HepG2 (cell line): ENCODE measurements around the gene VRK1. TPM values are rescaled to one million over a fixed set of nuclear protein-coding genes. Genes with fewer than 3 reads are reported as not detected.

Experiments
- ATAC-seq: fragments of 200-7000 bp; cut with Tn5 transposase; 3 replicates; pipeline ENCODE4 v1.9.1; 2020; ENCODE audit warnings: mild to moderate bottlenecking, moderate library complexity
- BruUV-seq: library from RNA; stranded (reverse); fragments of 400-500 nt; replicated peaks from 2 replicates; lab custom pipeline; 2021; lab: Mats Ljungman, UMichigan
- CTCF ChIA-PET: fragments of 300-600 bp; formaldehyde crosslinking; extraction: SDS; loops from one replicate; lab custom pipeline; 2021; ENCODE audit warnings: low total read pairs, inconsistent platforms, low intra/inter-chr PET ratio; lab: Yijun Ruan, JAX
- POLR2A ChIA-PET: fragments of 350-600 bp; sonication (Branson Sonifier 250); formaldehyde crosslinking; loops from one replicate; lab custom pipeline; 2020; ENCODE audit warnings: antibody characterized with exemption, inconsistent platforms; lab: Yijun Ruan, JAX
- DNase-seq: peaks from one replicate; pipeline ENCODE4 v3.0.0-alpha.2; 2015; ENCODE audit warnings: low spot score
- FAIRE-seq: peaks from 3 replicates; lab custom pipeline; 2011; peaks lifted over from hg19 to GRCh38; lab: Jason Lieb, UNC
- H2AFZ ChIP-seq: one replicate; pipeline ENCODE4 v1.6.1; 2011; ENCODE audit warnings: low read length, inconsistent platforms
- H3K27ac ChIP-seq: fragments of 300-600 bp; 3 replicates; pipeline ENCODE4 v1.8.0; 2011; ENCODE audit warnings: mixed run types, mild to moderate bottlenecking, mixed read lengths, low read length, inconsistent platforms; ENCODE audit not compliant: insufficient read depth; ENCODE audit errors: extremely low read length
- H3K27me3 ChIP-seq, 2 experiments: fragments of 200-600 bp in 1 of 2; 2 replicates in 1 of 2; 3 replicates in 1 of 2; pipeline versions ENCODE4 v1.6.0 to v1.8.0; 2011; ENCODE audit warnings: low read length in 2 of 2, mild to moderate bottlenecking in 2 of 2, moderate library complexity in 2 of 2, inconsistent platforms in 1 of 2; ENCODE audit not compliant: insufficient read depth in 2 of 2, control insufficient read depth in 1 of 2
- H3K36me3 ChIP-seq, 2 experiments: fragments of 200-600 bp in 1 of 2; replicated peaks in 1 of 2; 2 replicates in 1 of 2; 3 replicates in 1 of 2; pipeline versions ENCODE4 v1.5.1 to v1.8.0; 2011; ENCODE audit warnings: low read length in 2 of 2, inconsistent platforms in 1 of 2; ENCODE audit not compliant: insufficient read depth in 2 of 2, control insufficient read depth in 1 of 2
- H3K4me1 ChIP-seq: 2 replicates; pipeline ENCODE4 v1.5.1; 2012; ENCODE audit warnings: low read length, inconsistent platforms; ENCODE audit not compliant: insufficient read depth
- H3K4me2 ChIP-seq: 2 replicates; pipeline ENCODE4 v1.6.0; 2011; ENCODE audit warnings: low read depth, low read length, inconsistent platforms
- H3K4me3 ChIP-seq, 3 experiments: fragments of 200-600 bp in 1 of 3; sonication (generic), shearing (Covaris generic) in 1 of 3; replicated peaks in 1 of 3; 2 replicates each; pipeline ENCODE4 v1.5.1; 2011 to 2016; ENCODE audit warnings: low read length in 3 of 3, inconsistent platforms in 2 of 3, low read depth in 2 of 3, mild to moderate bottlenecking in 2 of 3, control low read depth in 1 of 3, mixed read lengths in 1 of 3; ENCODE audit not compliant: insufficient read depth in 1 of 3
- H3K79me2 ChIP-seq: one replicate; pipeline ENCODE4 v1.6.1; 2011; ENCODE audit warnings: low read length, inconsistent platforms; ENCODE audit not compliant: insufficient read depth
- H3K9ac ChIP-seq: 2 replicates; pipeline ENCODE4 v1.6.0; 2011; ENCODE audit warnings: mild to moderate bottlenecking, low read depth, low read length, inconsistent platforms; ENCODE audit not compliant: insufficient read depth
- H3K9me3 ChIP-seq: 2 replicates; pipeline ENCODE4 v1.5.1; 2012; ENCODE audit warnings: mild to moderate bottlenecking, low read length
- H4K20me1 ChIP-seq: 2 replicates; pipeline ENCODE4 v1.6.0; 2011; ENCODE audit warnings: inconsistent platforms, mild to moderate bottlenecking, low read length, moderate library complexity; ENCODE audit not compliant: insufficient read depth
- BRD4 ChIP-seq: sonication (generic); formaldehyde crosslinking; IDR thresholded peaks from 2 replicates; pipeline ENCODE4 v1.4.0; 2020; ENCODE audit warnings: missing genetic modification reagents
- FOXK1 ChIP-seq: sonication (generic); formaldehyde crosslinking; IDR thresholded peaks from 2 replicates; pipeline ENCODE4 v1.4.0; 2020; ENCODE audit warnings: low read depth, missing genetic modification reagents, borderline replicate concordance
- MAZ ChIP-seq, 2 experiments: sonication (generic) in 1 of 2; formaldehyde crosslinking in 1 of 2; IDR thresholded peaks; 2 replicates each; pipeline versions ENCODE4 v1.5.0 to v1.6.1; 2012 to 2020; ENCODE audit warnings: low read depth in 2 of 2, mild to moderate bottlenecking in 2 of 2, borderline replicate concordance in 1 of 2, improper control_type of control experiment in 1 of 2, low read length in 1 of 2, missing genetic modification reagents in 1 of 2, moderate library complexity in 1 of 2
- MED8 ChIP-seq: sonication (generic); formaldehyde crosslinking; IDR thresholded peaks from 2 replicates; pipeline ENCODE4 v1.8.1; 2023; ENCODE audit warnings: mild to moderate bottlenecking, missing genetic modification reagents; ENCODE audit not compliant: insufficient replicate concordance
- RFX3 ChIP-seq: IDR thresholded peaks from 2 replicates; pipeline ENCODE4 v1.6.1; 2016; ENCODE audit warnings: missing biosample characterization, missing genetic modification reagents
- RXRB ChIP-seq: IDR thresholded peaks from 2 replicates; pipeline ENCODE4 v1.6.1; 2016; ENCODE audit warnings: borderline replicate concordance, missing genetic modification reagents, missing compliant biosample characterization
- U2AF1 ChIP-seq: fragments of 200-400 bp; formaldehyde crosslinking; optimal IDR thresholded peaks from 2 replicates; pipeline ENCODE3; 2017; ENCODE audit warnings: mild to moderate bottlenecking, low read depth, low read length
- ZBTB7B ChIP-seq: sonication (generic); formaldehyde crosslinking; IDR thresholded peaks from 2 replicates; pipeline ENCODE4 v1.4.0; 2020; ENCODE audit warnings: missing genetic modification reagents
- ZNF264 ChIP-seq: sonication (generic); formaldehyde crosslinking; IDR thresholded peaks from 2 replicates; pipeline ENCODE4 v1.4.0; 2020; ENCODE audit warnings: missing genetic modification reagents
- ZNF296 ChIP-seq: sonication (generic); formaldehyde crosslinking; conservative IDR thresholded peaks from 2 replicates; pipeline ENCODE4 v1.5.0; 2020; ENCODE audit warnings: mild to moderate bottlenecking, missing genetic modification reagents
- ZNF615 ChIP-seq: sonication (generic); formaldehyde crosslinking; IDR thresholded peaks from 2 replicates; pipeline ENCODE4 v1.5.0; 2020; ENCODE audit warnings: mild to moderate bottlenecking, missing genetic modification reagents, borderline replicate concordance
- ZNF703 ChIP-seq: sonication (generic); formaldehyde crosslinking; IDR thresholded peaks from 2 replicates; pipeline ENCODE4 v1.5.1; 2020; ENCODE audit warnings: missing genetic modification reagents, mild to moderate bottlenecking, moderate library complexity, borderline replicate concordance
- WGBS: methylation state at CpG from one replicate; pipeline ENCODE4 v1.1.6; 2017; ENCODE audit warnings: low lambda C conversion rate; 5-methylcytosine and 5-hydroxymethylcytosine counted together
- in situ Hi-C: cut with HindIII; loops from 2 replicates; pipeline ENCODE4 v1.10.0; 2017; ENCODE audit warnings: low pct_unique_long_range_greater_than_20kb; ENCODE audit not compliant: extremely low pct_ligation_motif_present
- intact Hi-C: fragments of 100-400 bp; cut with micrococcal nuclease; formaldehyde crosslinking; loops from one replicate; pipeline ENCODE4 v1.10.0; 2022; ENCODE audit not compliant: unreplicated experiment
- polyA plus RNA-seq, 8 experiments: library from polyadenylated mRNA; depleted of rRNA in 3 of 8; stranded (reverse) in 7 of 8; unstranded in 1 of 8; fragments of >200 nt; fragmentation: Illumina TruSeq in 4 of 8; extraction: Trizol in 4 of 8; gene quantifications; 2 replicates each; pipeline versions ENCODE4 v1.2.1 to v1.2.3, GENCODE V29; 2011 to 2016; ENCODE audit warnings: low read depth in 4 of 8, missing spikeins in 1 of 8, mixed read lengths in 1 of 8; ENCODE audit not compliant: insufficient read depth in 1 of 8
- total RNA-seq, 5 experiments: library from RNA; depleted of rRNA; stranded (reverse); fragments of >200 nt; fragmentation: Illumina TruSeq; extraction: Trizol; gene quantifications; 2 replicates each; pipeline ENCODE4 v1.2.3, GENCODE V29; 2016; ENCODE audit warnings: low read depth in 1 of 5
- TF ChIP-seq, protein P1 (sequence below): sonication (generic); formaldehyde crosslinking; IDR thresholded peaks from 2 replicates; pipeline ENCODE4 v1.4.0; 2020; ENCODE audit warnings: missing genetic modification reagents
- TF ChIP-seq, protein P2 (sequence below): IDR thresholded peaks from 2 replicates; pipeline ENCODE4 v1.6.1; 2016; ENCODE audit warnings: low read depth, missing genetic modification reagents, missing compliant biosample characterization
- TF ChIP-seq, protein P3 (sequence below): sonication (generic); formaldehyde crosslinking; IDR thresholded peaks from 2 replicates; pipeline ENCODE4 v1.8.1; 2023; ENCODE audit warnings: mild to moderate bottlenecking, missing genetic modification reagents
- TF ChIP-seq, protein P4 (sequence below): sonication (generic); formaldehyde crosslinking; IDR thresholded peaks from 2 replicates; pipeline ENCODE4 v1.4.0; 2020; ENCODE audit warnings: missing genetic modification reagents, borderline replicate concordance

The VRK1 gene
- total and polyA plus RNA-seq, 2 of the 13 experiments (the other 11 are each of a cell fraction or from before 2014, with no cell fraction given), result 7.9 to 51.3 TPM

DNA sequence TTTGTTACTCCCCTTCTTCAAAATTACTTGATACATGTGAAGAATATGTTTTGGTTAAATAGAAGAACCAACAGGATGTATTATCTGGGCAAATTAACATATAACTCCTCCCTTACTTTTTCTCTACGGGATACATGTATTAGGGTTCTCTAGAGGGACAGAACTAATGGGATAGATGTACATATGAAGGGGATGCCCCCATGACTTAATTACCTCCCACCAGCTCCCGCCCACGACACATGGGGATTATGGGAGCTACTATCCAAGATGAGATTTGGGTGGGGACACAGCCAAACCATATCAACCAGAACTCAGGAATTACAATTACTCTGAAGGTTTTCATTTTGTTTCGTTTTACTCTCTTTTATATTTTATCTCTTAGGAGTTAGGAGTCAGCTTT lies 41.3 kb downstream of the VRK1 start:
- Histone ChIP-seq H3K4me1 (no peaks in the 10 kb centered on the region), H3K9me3 (no peaks in the 10 kb centered on the region), H4K20me1 (no peaks in the 10 kb centered on the region), H3K27ac (no peak overlapping the region), H3K9ac (no peak overlapping the region), H3K27me3 (no peaks in the 10 kb centered on the region), H3K79me2 (no peaks in the 10 kb centered on the region), H3K36me3 (peaks cover 2 to 12% of the 10 kb centered on the region in 2 experiments; a peak in 2 of 5 replicates), H3K4me2 (no peak overlapping the region), H2AFZ (no peak overlapping the region), H3K4me3 (no peak overlapping the region)
- ATAC-seq (no peak), FAIRE-seq (no peak), DNase-seq (no peak)
- in situ Hi-C loops (no loop called here), intact Hi-C loops (no loop called here)
- CTCF ChIA-PET, result no interaction called here
- POLR2A ChIA-PET, result no interaction called here
- WGBS, result 95% methylated on average over 4 of the region's 4 CpGs
- TF ChIP-seq, protein P1, sequence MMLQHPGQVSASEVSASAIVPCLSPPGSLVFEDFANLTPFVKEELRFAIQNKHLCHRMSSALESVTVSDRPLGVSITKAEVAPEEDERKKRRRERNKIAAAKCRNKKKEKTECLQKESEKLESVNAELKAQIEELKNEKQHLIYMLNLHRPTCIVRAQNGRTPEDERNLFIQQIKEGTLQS, result no peak
- TF ChIP-seq, protein P2, sequence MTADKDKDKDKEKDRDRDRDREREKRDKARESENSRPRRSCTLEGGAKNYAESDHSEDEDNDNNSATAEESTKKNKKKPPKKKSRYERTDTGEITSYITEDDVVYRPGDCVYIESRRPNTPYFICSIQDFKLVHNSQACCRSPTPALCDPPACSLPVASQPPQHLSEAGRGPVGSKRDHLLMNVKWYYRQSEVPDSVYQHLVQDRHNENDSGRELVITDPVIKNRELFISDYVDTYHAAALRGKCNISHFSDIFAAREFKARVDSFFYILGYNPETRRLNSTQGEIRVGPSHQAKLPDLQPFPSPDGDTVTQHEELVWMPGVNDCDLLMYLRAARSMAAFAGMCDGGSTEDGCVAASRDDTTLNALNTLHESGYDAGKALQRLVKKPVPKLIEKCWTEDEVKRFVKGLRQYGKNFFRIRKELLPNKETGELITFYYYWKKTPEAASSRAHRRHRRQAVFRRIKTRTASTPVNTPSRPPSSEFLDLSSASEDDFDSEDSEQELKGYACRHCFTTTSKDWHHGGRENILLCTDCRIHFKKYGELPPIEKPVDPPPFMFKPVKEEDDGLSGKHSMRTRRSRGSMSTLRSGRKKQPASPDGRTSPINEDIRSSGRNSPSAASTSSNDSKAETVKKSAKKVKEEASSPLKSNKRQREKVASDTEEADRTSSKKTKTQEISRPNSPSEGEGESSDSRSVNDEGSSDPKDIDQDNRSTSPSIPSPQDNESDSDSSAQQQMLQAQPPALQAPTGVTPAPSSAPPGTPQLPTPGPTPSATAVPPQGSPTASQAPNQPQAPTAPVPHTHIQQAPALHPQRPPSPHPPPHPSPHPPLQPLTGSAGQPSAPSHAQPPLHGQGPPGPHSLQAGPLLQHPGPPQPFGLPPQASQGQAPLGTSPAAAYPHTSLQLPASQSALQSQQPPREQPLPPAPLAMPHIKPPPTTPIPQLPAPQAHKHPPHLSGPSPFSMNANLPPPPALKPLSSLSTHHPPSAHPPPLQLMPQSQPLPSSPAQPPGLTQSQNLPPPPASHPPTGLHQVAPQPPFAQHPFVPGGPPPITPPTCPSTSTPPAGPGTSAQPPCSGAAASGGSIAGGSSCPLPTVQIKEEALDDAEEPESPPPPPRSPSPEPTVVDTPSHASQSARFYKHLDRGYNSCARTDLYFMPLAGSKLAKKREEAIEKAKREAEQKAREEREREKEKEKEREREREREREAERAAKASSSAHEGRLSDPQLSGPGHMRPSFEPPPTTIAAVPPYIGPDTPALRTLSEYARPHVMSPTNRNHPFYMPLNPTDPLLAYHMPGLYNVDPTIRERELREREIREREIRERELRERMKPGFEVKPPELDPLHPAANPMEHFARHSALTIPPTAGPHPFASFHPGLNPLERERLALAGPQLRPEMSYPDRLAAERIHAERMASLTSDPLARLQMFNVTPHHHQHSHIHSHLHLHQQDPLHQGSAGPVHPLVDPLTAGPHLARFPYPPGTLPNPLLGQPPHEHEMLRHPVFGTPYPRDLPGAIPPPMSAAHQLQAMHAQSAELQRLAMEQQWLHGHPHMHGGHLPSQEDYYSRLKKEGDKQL, result no peak
- no peak for TF ChIP-seq ZNF296 (CRISPR knock-in tag)
- TF ChIP-seq, protein P3, sequence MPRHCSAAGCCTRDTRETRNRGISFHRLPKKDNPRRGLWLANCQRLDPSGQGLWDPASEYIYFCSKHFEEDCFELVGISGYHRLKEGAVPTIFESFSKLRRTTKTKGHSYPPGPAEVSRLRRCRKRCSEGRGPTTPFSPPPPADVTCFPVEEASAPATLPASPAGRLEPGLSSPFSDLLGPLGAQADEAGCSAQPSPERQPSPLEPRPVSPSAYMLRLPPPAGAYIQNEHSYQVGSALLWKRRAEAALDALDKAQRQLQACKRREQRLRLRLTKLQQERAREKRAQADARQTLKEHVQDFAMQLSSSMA (CRISPR knock-in tag), result no peak
- TF ChIP-seq ZNF615, result no peak
- TF ChIP-seq ZNF703, result no peak
- no peak for TF ChIP-seq ZBTB7B (CRISPR knock-in tag)
- TF ChIP-seq, protein P4, sequence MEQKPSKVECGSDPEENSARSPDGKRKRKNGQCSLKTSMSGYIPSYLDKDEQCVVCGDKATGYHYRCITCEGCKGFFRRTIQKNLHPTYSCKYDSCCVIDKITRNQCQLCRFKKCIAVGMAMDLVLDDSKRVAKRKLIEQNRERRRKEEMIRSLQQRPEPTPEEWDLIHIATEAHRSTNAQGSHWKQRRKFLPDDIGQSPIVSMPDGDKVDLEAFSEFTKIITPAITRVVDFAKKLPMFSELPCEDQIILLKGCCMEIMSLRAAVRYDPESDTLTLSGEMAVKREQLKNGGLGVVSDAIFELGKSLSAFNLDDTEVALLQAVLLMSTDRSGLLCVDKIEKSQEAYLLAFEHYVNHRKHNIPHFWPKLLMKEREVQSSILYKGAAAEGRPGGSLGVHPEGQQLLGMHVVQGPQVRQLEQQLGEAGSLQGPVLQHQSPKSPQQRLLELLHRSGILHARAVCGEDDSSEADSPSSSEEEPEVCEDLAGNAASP (CRISPR knock-in tag), result no peak
- TF ChIP-seq MED8, result no peak
- no peak for TF ChIP-seq RFX3 (CRISPR knock-in tag)
- TF ChIP-seq RXRB (CRISPR knock-in tag), result no peak
- no peak for TF ChIP-seq MAZ (IDR thresholded peaks at IDR 0.05; ENCODE audit: borderline replicate concordance, low read depth, low read length)
- no peak for TF ChIP-seq MAZ (CRISPR knock-in tag; IDR thresholded peaks at IDR 0.05; ENCODE audit: low read depth)
- no peak for TF ChIP-seq BRD4 (CRISPR knock-in tag)
- no peak for TF ChIP-seq FOXK1 (CRISPR knock-in tag)
- no peak for TF ChIP-seq U2AF1
- no peak for TF ChIP-seq ZNF264 (CRISPR knock-in tag)
- no TSS peak for BruUV-seq
